Measurements from ENCODE around the gene RPS6KC1.

DNA sequence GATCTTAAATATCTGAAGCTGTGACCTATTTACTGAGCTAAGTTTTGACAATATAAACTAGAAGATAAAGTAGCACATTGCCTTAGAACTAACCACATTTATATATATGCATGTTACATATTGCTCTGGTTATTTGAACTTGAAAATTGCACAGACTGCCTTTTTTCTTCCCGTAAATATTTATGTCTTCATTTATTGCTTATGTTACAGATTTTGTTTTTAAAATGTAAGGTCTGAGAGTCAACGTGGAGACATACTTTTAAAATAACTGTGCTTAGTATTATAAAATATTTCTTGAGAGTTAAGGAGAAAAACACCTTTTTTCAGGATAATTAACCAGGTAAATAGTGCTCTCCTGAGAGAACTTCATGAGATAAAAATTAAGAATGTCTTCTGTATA, 3.1 kb downstream of the RPS6KC1 start:
- TF ChIP-seq, protein P1, sequence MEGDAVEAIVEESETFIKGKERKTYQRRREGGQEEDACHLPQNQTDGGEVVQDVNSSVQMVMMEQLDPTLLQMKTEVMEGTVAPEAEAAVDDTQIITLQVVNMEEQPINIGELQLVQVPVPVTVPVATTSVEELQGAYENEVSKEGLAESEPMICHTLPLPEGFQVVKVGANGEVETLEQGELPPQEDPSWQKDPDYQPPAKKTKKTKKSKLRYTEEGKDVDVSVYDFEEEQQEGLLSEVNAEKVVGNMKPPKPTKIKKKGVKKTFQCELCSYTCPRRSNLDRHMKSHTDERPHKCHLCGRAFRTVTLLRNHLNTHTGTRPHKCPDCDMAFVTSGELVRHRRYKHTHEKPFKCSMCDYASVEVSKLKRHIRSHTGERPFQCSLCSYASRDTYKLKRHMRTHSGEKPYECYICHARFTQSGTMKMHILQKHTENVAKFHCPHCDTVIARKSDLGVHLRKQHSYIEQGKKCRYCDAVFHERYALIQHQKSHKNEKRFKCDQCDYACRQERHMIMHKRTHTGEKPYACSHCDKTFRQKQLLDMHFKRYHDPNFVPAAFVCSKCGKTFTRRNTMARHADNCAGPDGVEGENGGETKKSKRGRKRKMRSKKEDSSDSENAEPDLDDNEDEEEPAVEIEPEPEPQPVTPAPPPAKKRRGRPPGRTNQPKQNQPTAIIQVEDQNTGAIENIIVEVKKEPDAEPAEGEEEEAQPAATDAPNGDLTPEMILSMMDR (IDR thresholded peaks at IDR 0.05): no peak
- no peak for TF ChIP-seq EP300 (IDR thresholded peaks at IDR 0.05)

Data from tibial nerve (tissue), 4 donors.